Endodermal cell (in vitro differentiated cells): ENCODE measurements around the gene KISS1. TPM values are rescaled to one million over a fixed set of nuclear protein-coding genes. Genes with fewer than 3 reads are reported as not detected.

Source experiments
- DNase-seq: peaks from one replicate; pipeline ENCODE4 v3.0.0-alpha.2; 2017
- H3K27ac ChIP-seq: 2 replicates; pipeline ENCODE4 v1.5.1; 2013; ENCODE audit warnings: mild to moderate bottlenecking, low read depth, low read length, moderate library complexity
- H3K27me3 ChIP-seq: 2 replicates; pipeline ENCODE4 v1.6.1; 2013; ENCODE audit warnings: mild to moderate bottlenecking, low read length, moderate library complexity; ENCODE audit not compliant: insufficient read depth, control insufficient read depth, poor library complexity, severe bottlenecking
- H3K36me3 ChIP-seq: 2 replicates; pipeline ENCODE4 v1.7.0; 2013; ENCODE audit warnings: mild to moderate bottlenecking, low read length, moderate library complexity; ENCODE audit not compliant: control insufficient read depth, insufficient read depth
- H3K4me1 ChIP-seq: one replicate; pipeline ENCODE4 v1.7.0; 2013; ENCODE audit warnings: low read length; ENCODE audit not compliant: control insufficient read depth, insufficient read depth
- H3K4me3 ChIP-seq: 2 replicates; pipeline ENCODE4 v1.5.1; 2013; ENCODE audit warnings: mild to moderate bottlenecking, low read length, moderate library complexity
- H3K9ac ChIP-seq: 2 replicates; pipeline ENCODE4 v1.6.1; 2013; ENCODE audit warnings: mild to moderate bottlenecking, low read length, moderate library complexity; ENCODE audit not compliant: poor library complexity, severe bottlenecking; ENCODE audit errors: extremely low read depth
- H3K9me3 ChIP-seq: 2 replicates; pipeline ENCODE4 v1.6.1; 2013; ENCODE audit warnings: mild to moderate bottlenecking, low read length, moderate library complexity; ENCODE audit not compliant: control insufficient read depth
- H3K27ac Mint-ChIP-seq: 2 replicates; pipeline ENCODE4 v1.8.0; 2020; ENCODE audit warnings: mixed read lengths
- H3K27me3 Mint-ChIP-seq: 2 replicates; pipeline ENCODE4 v1.8.0; 2021; ENCODE audit warnings: mild to moderate bottlenecking, mixed read lengths; ENCODE audit not compliant: insufficient read depth
- H3K36me3 Mint-ChIP-seq: 2 replicates; pipeline ENCODE4 v1.8.0; 2020; ENCODE audit warnings: low read depth, mixed read lengths
- H3K4me1 Mint-ChIP-seq: 2 replicates; pipeline ENCODE4 v1.8.0; 2020; ENCODE audit warnings: mixed read lengths
- H3K4me3 Mint-ChIP-seq: 2 replicates; pipeline ENCODE4 v1.8.0; 2020; ENCODE audit warnings: mild to moderate bottlenecking, moderate library complexity, mixed read lengths
- H3K9me3 Mint-ChIP-seq: 2 replicates; pipeline ENCODE4 v1.8.0; 2020; ENCODE audit warnings: mild to moderate bottlenecking, mixed read lengths
- WGBS, 2 experiments: methylation state at CpG; one replicate each; pipeline versions ENCODE4 v1.1.5 to v1.1.7; 2013; ENCODE audit warnings: missing lambda C conversion rate in 2 of 2, mixed read lengths in 1 of 2; ENCODE audit not compliant: insufficient coverage in 1 of 2, insufficient read length in 1 of 2; 5-methylcytosine and 5-hydroxymethylcytosine counted together
- total RNA-seq, 2 donors: library from RNA; stranded (reverse); fragmentation: NEBNext Ultra II Directional in 1 of 2; extraction: Animal tissue kit (Norgen Biotek cat#: 25700) in 1 of 2; gene quantifications; 2 replicates in 1 of 2; 3 replicates in 1 of 2; pipeline ENCODE4 v1.2.1, GENCODE V29; 2021
- TF ChIP-seq, protein P1 (sequence below): fragments of 200-600 bp; sonication (generic); conservative IDR thresholded peaks from 2 replicates; pipeline ENCODE4 v1.5.0; 2021; ENCODE audit warnings: antibody characterized with exemption, mild to moderate bottlenecking

KISS1 gene
- total RNA-seq, 2 donors from 2014 or later = not detected

DNA sequence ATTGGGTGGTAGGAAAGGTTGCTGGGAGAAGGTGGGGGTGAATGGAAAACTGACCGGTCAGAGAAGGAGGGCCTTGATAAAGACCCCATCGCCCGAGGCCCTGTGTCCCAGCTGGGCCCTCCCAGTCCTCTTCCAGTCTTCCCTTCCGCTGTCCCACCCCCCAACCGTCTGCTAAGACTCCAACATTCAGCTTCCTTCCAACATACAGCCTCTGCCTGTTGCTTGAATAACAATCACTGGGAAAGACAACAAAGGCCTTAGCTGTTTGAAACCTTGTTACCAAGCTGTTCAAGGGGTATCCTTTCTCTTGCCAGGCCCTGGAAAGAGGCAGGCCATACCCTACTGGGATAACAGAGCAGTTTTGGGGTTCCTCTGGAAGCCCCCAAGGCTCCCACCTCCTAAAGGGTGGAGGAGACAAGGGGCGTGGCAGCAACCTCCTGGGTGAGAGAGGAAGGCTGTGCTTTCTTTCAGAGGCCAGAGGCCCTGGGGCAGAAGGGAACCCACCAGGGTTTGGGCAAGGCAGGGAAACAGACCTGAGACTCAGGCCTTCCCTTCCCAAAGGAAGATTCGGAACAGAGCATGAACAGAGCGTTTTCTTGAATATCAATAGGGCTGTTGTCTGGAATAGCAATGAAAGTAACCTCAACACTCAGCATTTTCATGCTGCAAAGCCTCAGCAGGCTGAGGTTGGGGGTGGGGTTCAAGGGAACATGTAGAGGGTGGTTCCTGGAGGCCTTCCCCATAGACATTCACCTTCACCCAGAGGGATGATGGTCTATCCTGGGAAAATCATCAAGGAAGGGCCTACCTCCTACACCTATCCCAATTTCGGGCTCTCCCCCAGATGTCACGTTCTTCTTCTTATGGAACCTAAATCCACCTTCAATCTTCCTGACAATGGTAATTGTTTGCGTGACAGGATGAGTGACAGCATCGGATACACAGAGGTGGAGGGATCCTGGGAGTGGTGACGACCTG, 48.6 kb downstream of the KISS1 start:
- TF ChIP-seq, protein P1, sequence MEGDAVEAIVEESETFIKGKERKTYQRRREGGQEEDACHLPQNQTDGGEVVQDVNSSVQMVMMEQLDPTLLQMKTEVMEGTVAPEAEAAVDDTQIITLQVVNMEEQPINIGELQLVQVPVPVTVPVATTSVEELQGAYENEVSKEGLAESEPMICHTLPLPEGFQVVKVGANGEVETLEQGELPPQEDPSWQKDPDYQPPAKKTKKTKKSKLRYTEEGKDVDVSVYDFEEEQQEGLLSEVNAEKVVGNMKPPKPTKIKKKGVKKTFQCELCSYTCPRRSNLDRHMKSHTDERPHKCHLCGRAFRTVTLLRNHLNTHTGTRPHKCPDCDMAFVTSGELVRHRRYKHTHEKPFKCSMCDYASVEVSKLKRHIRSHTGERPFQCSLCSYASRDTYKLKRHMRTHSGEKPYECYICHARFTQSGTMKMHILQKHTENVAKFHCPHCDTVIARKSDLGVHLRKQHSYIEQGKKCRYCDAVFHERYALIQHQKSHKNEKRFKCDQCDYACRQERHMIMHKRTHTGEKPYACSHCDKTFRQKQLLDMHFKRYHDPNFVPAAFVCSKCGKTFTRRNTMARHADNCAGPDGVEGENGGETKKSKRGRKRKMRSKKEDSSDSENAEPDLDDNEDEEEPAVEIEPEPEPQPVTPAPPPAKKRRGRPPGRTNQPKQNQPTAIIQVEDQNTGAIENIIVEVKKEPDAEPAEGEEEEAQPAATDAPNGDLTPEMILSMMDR = no peak
- no peak overlapping the region for H3K27ac ChIP-seq

DNA sequence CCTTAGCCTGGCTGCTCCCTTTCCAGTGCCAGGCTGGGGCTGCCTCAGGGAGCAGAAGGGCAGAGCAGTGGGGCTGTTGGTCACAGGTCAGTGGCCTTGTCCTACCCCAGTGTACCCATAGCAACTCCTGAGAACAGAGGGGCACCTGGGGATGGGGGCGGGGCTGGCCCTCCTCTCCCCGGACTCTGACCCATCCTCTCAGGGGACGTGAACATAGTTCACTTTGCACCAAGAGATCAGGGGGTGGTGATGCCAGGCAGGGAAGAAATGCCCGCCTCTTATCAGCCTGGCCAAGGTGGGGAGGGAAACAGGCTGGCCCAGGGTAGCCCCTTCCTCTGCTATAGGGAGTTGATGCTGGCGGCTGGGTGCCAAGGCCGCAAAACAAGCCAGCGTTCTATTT, 49.3 kb downstream of the KISS1 start:
- TF ChIP-seq, protein P1 = no peak
- H3K4me3 ChIP-seq = no peak overlapping the region
- H3K4me1 ChIP-seq = no peaks in the 10 kb centered on the region
- H3K36me3 Mint-ChIP-seq = no peaks in the 10 kb centered on the region
- H3K9me3 Mint-ChIP-seq = no peaks in the 10 kb centered on the region
- H3K27me3 ChIP-seq = peaks cover 37% of the 10 kb centered on the region
- no peak overlapping the region for H3K27ac ChIP-seq
- no peaks in the 10 kb centered on the region for H3K36me3 ChIP-seq
- DNase-seq = no peak
- peaks cover 18% of the 10 kb centered on the region for H3K4me1 Mint-ChIP-seq
- no peaks in the 10 kb centered on the region for H3K9me3 ChIP-seq
- peaks cover 21% of the 10 kb centered on the region for H3K27me3 Mint-ChIP-seq
- WGBS, 2 experiments = 90 to 91% methylated on average over 2 to 7 of the region's 7 CpGs
- no peak overlapping the region for H3K27ac Mint-ChIP-seq
- no peak overlapping the region for H3K9ac ChIP-seq
- no peak overlapping the region for H3K4me3 Mint-ChIP-seq

More for the DNA sequence above, 48.6 kb downstream of the KISS1 start:
- Mint-ChIP-seq H3K27me3 (peaks cover 27% of the 10 kb centered on the region), H3K27ac (peak overlapping the region; percentile 53), H3K4me1 (peaks cover 18% of the 10 kb centered on the region), H3K4me3 (no peak overlapping the region), H3K36me3 (no peaks in the 10 kb centered on the region), H3K9me3 (no peaks in the 10 kb centered on the region)
- no peaks in the 10 kb centered on the region for H3K4me1 ChIP-seq
- WGBS, 2 experiments = 74 to 75% methylated on average over 9 to 13 of the region's 13 CpGs
- H3K27me3 ChIP-seq = peaks cover 38% of the 10 kb centered on the region
- H3K9ac ChIP-seq = no peak overlapping the region
- H3K9me3 ChIP-seq = no peaks in the 10 kb centered on the region
- no peaks in the 10 kb centered on the region for H3K36me3 ChIP-seq
- H3K4me3 ChIP-seq = no peak overlapping the region
- peak; percentile 58 for DNase-seq

DNA sequence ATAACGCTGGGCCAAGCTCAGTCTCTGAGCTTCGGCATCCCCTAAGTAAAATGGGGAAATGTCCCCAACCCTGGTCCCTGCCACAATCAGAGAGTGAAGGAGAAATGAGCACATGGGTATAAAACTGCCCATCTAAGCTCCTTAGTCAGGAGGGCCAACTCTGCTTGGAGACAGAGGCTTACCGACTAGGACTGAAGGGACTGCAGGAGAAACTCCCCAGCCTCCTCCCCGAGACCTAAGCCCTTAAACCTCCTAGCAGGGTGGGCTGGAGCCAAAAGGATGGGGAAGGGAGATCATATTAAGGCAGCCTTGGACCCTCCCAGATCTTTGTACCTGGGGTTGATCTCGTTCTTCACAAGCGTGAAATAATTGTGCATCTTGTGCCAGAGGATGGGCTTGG, 50.0 kb downstream of the KISS1 start:
- Histone ChIP-seq H3K27ac (no peak overlapping the region), H3K9ac (no peak overlapping the region), H3K4me3 (no peak overlapping the region), H3K9me3 (no peaks in the 10 kb centered on the region), H3K27me3 (peaks cover 34% of the 10 kb centered on the region), H3K36me3 (no peaks in the 10 kb centered on the region), H3K4me1 (no peaks in the 10 kb centered on the region)
- peaks cover 21% of the 10 kb centered on the region for H3K27me3 Mint-ChIP-seq
- TF ChIP-seq, protein P1 = no peak
- peaks cover 18% of the 10 kb centered on the region for H3K4me1 Mint-ChIP-seq
- H3K27ac Mint-ChIP-seq = no peak overlapping the region
- H3K9me3 Mint-ChIP-seq = no peaks in the 10 kb centered on the region
- no peak for DNase-seq
- H3K4me3 Mint-ChIP-seq = no peak overlapping the region
- WGBS, 2 experiments = 95 to 96% methylated on average over 4 to 6 of the region's 6 CpGs
- no peaks in the 10 kb centered on the region for H3K36me3 Mint-ChIP-seq
